Measurements from ENCODE around the gene ARHGAP31.
"Not testable (repeated sequence)": the region's sequence is repeated elsewhere in the genome, so short reads cannot be mapped to it uniquely, and the experiment has no call there.

DNA sequence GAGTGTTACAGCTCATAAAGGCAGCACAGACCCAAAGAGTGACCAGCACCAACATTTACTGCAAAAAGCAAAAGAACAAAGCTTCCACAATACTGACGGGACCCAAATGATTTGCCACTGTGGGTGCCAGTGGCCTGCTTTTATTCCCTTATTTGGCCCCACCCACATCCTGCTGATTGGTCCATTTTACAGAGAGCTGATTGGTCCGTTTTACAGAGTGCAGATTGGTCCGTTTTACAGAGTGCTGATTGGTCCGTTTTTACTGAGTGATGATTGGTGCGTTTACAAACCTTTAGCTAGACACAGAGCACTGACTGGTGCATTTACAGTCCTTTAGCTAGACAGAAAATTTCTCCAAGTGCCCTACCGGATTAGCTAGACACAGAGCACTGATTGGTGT, 43.2 kb downstream of the ARHGAP31 start:
- TF ChIP-seq, protein P1, sequence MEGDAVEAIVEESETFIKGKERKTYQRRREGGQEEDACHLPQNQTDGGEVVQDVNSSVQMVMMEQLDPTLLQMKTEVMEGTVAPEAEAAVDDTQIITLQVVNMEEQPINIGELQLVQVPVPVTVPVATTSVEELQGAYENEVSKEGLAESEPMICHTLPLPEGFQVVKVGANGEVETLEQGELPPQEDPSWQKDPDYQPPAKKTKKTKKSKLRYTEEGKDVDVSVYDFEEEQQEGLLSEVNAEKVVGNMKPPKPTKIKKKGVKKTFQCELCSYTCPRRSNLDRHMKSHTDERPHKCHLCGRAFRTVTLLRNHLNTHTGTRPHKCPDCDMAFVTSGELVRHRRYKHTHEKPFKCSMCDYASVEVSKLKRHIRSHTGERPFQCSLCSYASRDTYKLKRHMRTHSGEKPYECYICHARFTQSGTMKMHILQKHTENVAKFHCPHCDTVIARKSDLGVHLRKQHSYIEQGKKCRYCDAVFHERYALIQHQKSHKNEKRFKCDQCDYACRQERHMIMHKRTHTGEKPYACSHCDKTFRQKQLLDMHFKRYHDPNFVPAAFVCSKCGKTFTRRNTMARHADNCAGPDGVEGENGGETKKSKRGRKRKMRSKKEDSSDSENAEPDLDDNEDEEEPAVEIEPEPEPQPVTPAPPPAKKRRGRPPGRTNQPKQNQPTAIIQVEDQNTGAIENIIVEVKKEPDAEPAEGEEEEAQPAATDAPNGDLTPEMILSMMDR (IDR thresholded peaks at IDR 0.05), result not testable (repeated sequence)
- not testable (repeated sequence) for TF ChIP-seq POLR2A (IDR thresholded peaks at IDR 0.05)
